GM10248 (cell line): ENCODE data around the gene PLEKHM3.
"Not testable (repeated sequence)": the region's sequence is repeated elsewhere in the genome, so short reads cannot be mapped to it uniquely, and the experiment has no call there.

Source experiments
- CTCF ChIA-PET: fragments of 300-600 bp; sonication (Branson Sonifier 250); formaldehyde crosslinking; extraction: SDS; loops from one replicate; lab custom pipeline; 2021; ENCODE audit warnings: antibody characterized with exemption; lab: Yijun Ruan, JAX
- POLR2A ChIA-PET: fragments of 350-650 bp; sonication (Branson Sonifier 250); formaldehyde crosslinking; extraction: SDS; loops from one replicate; lab custom pipeline; 2020; ENCODE audit warnings: antibody characterized with exemption; lab: Yijun Ruan, JAX
- DNase-seq: peaks from one replicate; pipeline ENCODE4 v3.0.0; 2012; ENCODE audit errors: extremely low spot score
- TF ChIP-seq, protein P1 (sequence below): IDR thresholded peaks from 2 replicates; pipeline ENCODE4 v1.5.1; 2012; ENCODE audit warnings: mild to moderate bottlenecking, low read depth; ENCODE audit errors: extremely low read depth, missing control alignments, control extremely low read depth

Gene PLEKHM3

GRCh38 chr2:207950761-207951114 lies 74.6 kb downstream of the PLEKHM3 start:
- DNase-seq, result no peak

DNA sequence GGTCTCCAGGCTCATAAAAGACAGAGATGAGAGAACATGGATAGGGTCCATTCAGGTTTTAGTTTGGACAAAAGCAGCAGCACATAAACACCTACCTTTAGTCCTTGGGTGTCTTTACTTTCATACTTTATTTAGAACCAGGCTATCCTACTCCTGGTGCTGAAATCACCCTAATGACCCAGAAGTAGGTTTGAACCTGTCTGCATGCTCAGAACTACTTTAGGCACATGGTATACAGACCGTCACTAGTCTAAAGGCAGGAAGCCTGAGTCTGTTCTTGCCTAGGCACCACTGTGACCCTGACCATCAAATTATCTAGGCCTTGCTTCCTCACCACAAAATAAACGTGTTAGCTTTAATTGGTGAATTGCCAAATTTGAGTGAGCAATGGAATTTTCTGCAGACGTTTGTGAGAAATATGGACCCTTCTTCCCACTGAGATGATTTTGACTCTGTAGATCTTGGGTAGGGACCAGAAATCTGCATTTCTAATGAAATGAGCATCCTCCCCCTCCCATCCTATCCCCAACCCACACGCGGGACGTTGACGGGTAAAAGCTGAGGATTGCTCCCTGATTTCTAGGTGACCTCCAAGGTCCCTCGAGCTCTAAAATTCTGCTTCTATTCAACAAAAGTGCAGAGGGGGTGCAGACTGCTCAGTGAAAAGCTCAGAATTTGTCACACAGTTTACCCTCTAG lies 75.1 kb downstream of the PLEKHM3 start:
- DNase-seq, result no peak
- POLR2A ChIA-PET, result no interaction called here
- TF ChIP-seq, protein P1, sequence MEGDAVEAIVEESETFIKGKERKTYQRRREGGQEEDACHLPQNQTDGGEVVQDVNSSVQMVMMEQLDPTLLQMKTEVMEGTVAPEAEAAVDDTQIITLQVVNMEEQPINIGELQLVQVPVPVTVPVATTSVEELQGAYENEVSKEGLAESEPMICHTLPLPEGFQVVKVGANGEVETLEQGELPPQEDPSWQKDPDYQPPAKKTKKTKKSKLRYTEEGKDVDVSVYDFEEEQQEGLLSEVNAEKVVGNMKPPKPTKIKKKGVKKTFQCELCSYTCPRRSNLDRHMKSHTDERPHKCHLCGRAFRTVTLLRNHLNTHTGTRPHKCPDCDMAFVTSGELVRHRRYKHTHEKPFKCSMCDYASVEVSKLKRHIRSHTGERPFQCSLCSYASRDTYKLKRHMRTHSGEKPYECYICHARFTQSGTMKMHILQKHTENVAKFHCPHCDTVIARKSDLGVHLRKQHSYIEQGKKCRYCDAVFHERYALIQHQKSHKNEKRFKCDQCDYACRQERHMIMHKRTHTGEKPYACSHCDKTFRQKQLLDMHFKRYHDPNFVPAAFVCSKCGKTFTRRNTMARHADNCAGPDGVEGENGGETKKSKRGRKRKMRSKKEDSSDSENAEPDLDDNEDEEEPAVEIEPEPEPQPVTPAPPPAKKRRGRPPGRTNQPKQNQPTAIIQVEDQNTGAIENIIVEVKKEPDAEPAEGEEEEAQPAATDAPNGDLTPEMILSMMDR, result no peak
- CTCF ChIA-PET, result interaction anchor here (1.4 kb wide), 1 partner anchor 11 kb away, joined by 4 read pairs; no protein-coding TSS in a partner anchor

More at GRCh38 chr2:207950761-207951114, 74.6 kb downstream of the PLEKHM3 start:
- ChIA-PET CTCF (interaction anchor here (1.1 kb wide), 1 partner anchor 17 kb away, joined by 3 read pairs; no protein-coding TSS in a partner anchor), POLR2A (no interaction called here)
- TF ChIP-seq, protein P1, result no peak

DNA sequence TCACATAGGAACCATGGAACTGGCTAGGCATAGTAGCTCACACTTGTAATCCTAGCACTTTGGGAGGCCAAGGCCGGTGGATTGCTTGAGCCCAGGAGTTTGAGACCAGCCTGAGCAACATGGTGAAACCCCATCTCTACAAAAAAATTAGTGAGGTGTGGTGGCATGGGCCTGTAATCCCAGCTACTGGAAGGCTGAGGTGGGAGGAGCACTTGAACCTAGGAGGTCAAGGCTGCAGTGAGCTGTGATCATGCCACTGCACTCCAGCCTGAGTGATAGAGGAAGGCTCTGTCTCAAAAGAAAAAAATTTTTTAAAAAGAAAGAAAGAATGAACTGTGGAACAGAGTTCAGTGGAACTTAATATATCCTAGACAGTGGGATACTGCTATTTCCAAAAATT lies 76.1 kb downstream of the PLEKHM3 start:
- POLR2A ChIA-PET, DNase-seq: not testable (repeated sequence)
- CTCF ChIA-PET, result interaction anchor here (1.4 kb wide), 1 partner anchor 10 kb away, joined by 4 read pairs; no protein-coding TSS in a partner anchor

DNA sequence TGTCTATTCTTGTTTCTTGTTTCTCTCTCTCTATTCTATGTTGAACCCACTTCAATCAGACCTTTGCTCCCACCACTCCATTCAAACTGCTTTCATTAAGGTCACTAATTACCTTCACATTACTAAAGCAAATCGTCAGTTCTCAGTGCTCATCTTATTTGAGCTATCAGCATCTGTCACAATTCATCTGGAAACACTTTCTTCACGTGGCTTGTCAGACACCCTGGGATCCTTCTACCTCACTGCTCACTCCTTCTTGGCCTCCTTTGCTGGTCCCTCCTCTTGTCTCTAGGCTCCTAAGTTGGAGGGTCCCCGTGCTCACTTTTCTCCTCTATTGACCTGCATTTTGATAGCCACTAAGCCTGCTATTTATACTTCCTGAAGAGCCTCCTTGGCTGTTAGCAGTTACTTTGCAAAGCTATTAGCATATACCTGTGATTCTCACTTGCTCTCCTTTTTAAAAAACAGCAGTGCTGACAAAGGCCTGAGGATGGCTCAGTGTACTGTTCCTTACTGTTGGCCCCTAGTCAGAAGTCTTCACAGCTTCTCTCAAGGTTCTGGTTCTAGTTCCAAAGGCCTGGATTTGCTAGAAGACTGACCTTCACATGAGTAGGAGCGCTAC lies 80.2 kb downstream of the PLEKHM3 start:
- POLR2A ChIA-PET, result no interaction called here
- CTCF ChIA-PET, result interaction anchor here (0.9 to 3.7 kb wide), 3 partner anchors 9 to 28 kb away, joined by 3 to 9 read pairs (median 9); no protein-coding TSS in a partner anchor
- TF ChIP-seq, protein P1, result no peak
- no peak for DNase-seq

- TF ChIP-seq, protein P1, result no peak
- DNase-seq, result no peak
- POLR2A ChIA-PET, result no interaction called here
- CTCF ChIA-PET, result interaction anchor here (0.9 to 1.8 kb wide), 2 partner anchors 10 to 28 kb away, joined by 3 to 9 read pairs; no protein-coding TSS in a partner anchor
Measured at GRCh38 chr2:207944334-207944733, 81.0 kb downstream of the PLEKHM3 start.

DNA sequence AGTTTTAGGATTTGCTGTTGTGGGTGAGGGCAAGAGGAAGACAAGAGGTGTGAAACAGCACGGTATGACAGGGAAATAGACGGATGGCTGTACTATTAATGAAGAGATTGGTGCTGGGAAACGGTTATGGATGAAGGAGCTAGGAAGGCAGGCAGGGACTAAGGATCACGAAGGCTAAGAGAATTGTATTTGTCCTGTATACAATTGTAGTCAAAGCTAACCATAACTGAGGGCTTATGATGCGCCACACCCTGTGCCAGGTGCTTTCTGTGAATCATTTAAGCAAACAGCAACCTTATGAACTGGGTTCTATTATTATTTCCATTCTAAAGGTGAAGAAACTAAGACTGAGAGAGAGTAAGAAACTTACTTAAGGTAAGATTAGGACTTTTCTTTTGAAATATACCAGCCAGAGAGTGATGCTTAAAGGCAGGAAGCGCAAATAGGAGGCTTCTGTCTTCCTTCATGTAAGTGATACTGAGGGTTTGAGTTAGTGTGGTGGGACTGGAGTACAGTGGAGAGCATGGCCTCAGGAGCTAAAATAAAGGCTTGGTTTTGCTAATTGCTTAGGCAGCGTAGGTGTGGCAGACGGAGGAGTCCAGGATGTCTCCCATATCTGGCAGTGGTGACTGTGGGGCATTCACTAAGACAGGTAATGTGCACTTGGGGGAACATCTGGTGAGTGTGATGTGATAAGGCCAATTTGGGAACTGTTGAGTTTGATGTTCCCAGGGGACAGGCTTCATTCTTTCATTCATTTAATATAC lies 85.8 kb downstream of the PLEKHM3 start:
- CTCF ChIA-PET, result interaction anchor here (0.9 to 2.3 kb wide), 6 partner anchors 10 to 57 kb away, joined by 3 to 8 read pairs (median 4); no protein-coding TSS in a partner anchor

More for the DNA sequence above, 85.8 kb downstream of the PLEKHM3 start:
- TF ChIP-seq, protein P1, result no peak
- POLR2A ChIA-PET, result no interaction called here
- DNase-seq, result no peak
